Measurements from ENCODE around the gene SDK1. TPM values are rescaled to one million over a fixed set of nuclear protein-coding genes. Genes with fewer than 3 reads are reported as not detected.

Gene SDK1
- total RNA-seq, 2 experiments from 2014 or later, result 0.19 to 0.36 TPM

GRCh38 chr7:3367261-3367660, 66.2 kb downstream of the SDK1 start:
- BruUV-seq (replicated peaks), result no TSS peak
- Histone ChIP-seq H4K20me1 (ENCODE audit: insufficient read depth, low read length) (no peaks in the 10 kb centered on the region), H3K36me3 (ENCODE audit: insufficient read depth, low read length) (no peaks in the 10 kb centered on the region), H3K9me2 (ENCODE audit: insufficient read depth, low read length) (no peaks in the 10 kb centered on the region), H3K9me3 (ENCODE audit: low read length) (no peaks in the 10 kb centered on the region), H3K79me2 (ENCODE audit: insufficient read depth, low read depth, low read length) (no peaks in the 10 kb centered on the region), H3K4me1 (ENCODE audit: insufficient read depth, low read length, poor library complexity, severe bottlenecking) (no peaks in the 10 kb centered on the region), H3K4me3 (ENCODE audit: low read depth, low read length, poor library complexity, severe bottlenecking) (no peak overlapping the region), H3K4me2 (ENCODE audit: low read length) (no peak overlapping the region), H3K27ac (ENCODE audit: low read depth, low read length, poor library complexity, severe bottlenecking) (no peak overlapping the region), H2AFZ (ENCODE audit: low read length) (no peak overlapping the region)
- ChIA-PET CTCF (ENCODE audit: unreplicated experiment) (no interaction called here), POLR2A (interaction anchor here (1.0 kb wide), 1 partner anchor 9 kb away, joined by 3 read pairs; no protein-coding TSS in a partner anchor)
- TF ChIP-seq EZH2phosphoT487 (IDR thresholded peaks at IDR 0.05; ENCODE audit: borderline replicate concordance, low read depth, low read length), result no peak
- no peak for TF ChIP-seq CTCF (conservative IDR thresholded peaks at IDR 0.05; ENCODE audit: low read length)
- no peak for DNase-seq (ENCODE audit: low spot score)
- intact Hi-C loops (cut with micrococcal nuclease; ENCODE audit: unreplicated experiment), result no loop called here

- Histone ChIP-seq H3K9me2 (ENCODE audit: insufficient read depth, low read length) (no peaks in the 10 kb centered on the region), H3K79me2 (ENCODE audit: insufficient read depth, low read depth, low read length) (no peaks in the 10 kb centered on the region), H3K9me3 (ENCODE audit: low read length) (no peaks in the 10 kb centered on the region), H4K20me1 (ENCODE audit: insufficient read depth, low read length) (no peaks in the 10 kb centered on the region), H3K36me3 (ENCODE audit: insufficient read depth, low read length) (no peaks in the 10 kb centered on the region), H3K4me3 (ENCODE audit: low read depth, low read length, poor library complexity, severe bottlenecking) (no peak overlapping the region), H3K4me2 (ENCODE audit: low read length) (no peak overlapping the region; the same call in 1 of the 2 replicates), H3K27ac (ENCODE audit: low read depth, low read length, poor library complexity, severe bottlenecking) (no peak overlapping the region), H2AFZ (ENCODE audit: low read length) (no peak overlapping the region), H3K4me1 (ENCODE audit: insufficient read depth, low read length, poor library complexity, severe bottlenecking) (no peaks in the 10 kb centered on the region)
- intact Hi-C loops (cut with micrococcal nuclease; ENCODE audit: unreplicated experiment), result no loop called here
- BruUV-seq (replicated peaks), result no TSS peak
- no peak for TF ChIP-seq CTCF (conservative IDR thresholded peaks at IDR 0.05; ENCODE audit: low read length)
- no peak for TF ChIP-seq EZH2phosphoT487 (IDR thresholded peaks at IDR 0.05; ENCODE audit: borderline replicate concordance, low read depth, low read length)
- ChIA-PET CTCF (ENCODE audit: unreplicated experiment) (no interaction called here), POLR2A (interaction anchor here (0.7 kb wide), 1 partner anchor 100 kb away, joined by 3 read pairs; no protein-coding TSS in a partner anchor)
- no peak for DNase-seq (ENCODE audit: low spot score)
These were observed 69.2 kb downstream of the SDK1 start for GRCh38 chr7:3370068-3370830.

- Histone ChIP-seq H3K9me3 (ENCODE audit: low read length) (no peaks in the 10 kb centered on the region), H3K79me2 (ENCODE audit: insufficient read depth, low read depth, low read length) (no peaks in the 10 kb centered on the region), H4K20me1 (ENCODE audit: insufficient read depth, low read length) (no peaks in the 10 kb centered on the region), H3K4me3 (ENCODE audit: low read depth, low read length, poor library complexity, severe bottlenecking) (no peak overlapping the region), H3K4me2 (ENCODE audit: low read length) (no peak overlapping the region), H2AFZ (ENCODE audit: low read length) (no peak overlapping the region), H3K9me2 (ENCODE audit: insufficient read depth, low read length) (no peaks in the 10 kb centered on the region), H3K27ac (ENCODE audit: low read depth, low read length, poor library complexity, severe bottlenecking) (no peak overlapping the region), H3K4me1 (ENCODE audit: insufficient read depth, low read length, poor library complexity, severe bottlenecking) (no peaks in the 10 kb centered on the region), H3K36me3 (ENCODE audit: insufficient read depth, low read length) (no peaks in the 10 kb centered on the region)
- intact Hi-C loops (cut with micrococcal nuclease; ENCODE audit: unreplicated experiment), result no loop called here
- TF ChIP-seq CTCF (conservative IDR thresholded peaks at IDR 0.05; ENCODE audit: low read length), result no peak
- TF ChIP-seq EZH2phosphoT487 (IDR thresholded peaks at IDR 0.05; ENCODE audit: borderline replicate concordance, low read depth, low read length), result no peak
- BruUV-seq (replicated peaks), result no TSS peak
- no peak for DNase-seq (ENCODE audit: low spot score)
- ChIA-PET POLR2A (no interaction called here), CTCF (ENCODE audit: unreplicated experiment) (no interaction called here)
These were observed 69.9 kb downstream of the SDK1 start for GRCh38 chr7:3370921-3371320.

Measured in OCI-LY7 (cell line).